Ectodermal cell (in vitro differentiated cells): ENCODE results near the gene CYP4F22.

Experiments
- H3K27ac ChIP-seq: 2 replicates; pipeline ENCODE4 v1.7.0; 2013; ENCODE audit warnings: mild to moderate bottlenecking, low read depth, low read length; ENCODE audit not compliant: insufficient read depth, poor library complexity, severe bottlenecking
- H3K27me3 ChIP-seq: 2 replicates; pipeline ENCODE4 v1.7.0; 2013; ENCODE audit warnings: mild to moderate bottlenecking, low read length; ENCODE audit not compliant: insufficient read depth, control insufficient read depth, poor library complexity, severe bottlenecking
- H3K36me3 ChIP-seq: one replicate; pipeline ENCODE4 v1.7.0; 2013; ENCODE audit warnings: low read length; ENCODE audit not compliant: control insufficient read depth, insufficient read depth
- H3K4me1 ChIP-seq: one replicate; pipeline ENCODE4 v1.7.0; 2013; ENCODE audit warnings: low read length; ENCODE audit not compliant: control insufficient read depth, insufficient read depth
- H3K4me3 ChIP-seq: 2 replicates; pipeline ENCODE4 v1.7.0; 2013; ENCODE audit warnings: low read depth, low read length, control low read depth; ENCODE audit not compliant: insufficient read depth
- H3K9me3 ChIP-seq: 2 replicates; pipeline ENCODE4 v1.7.0; 2013; ENCODE audit warnings: mild to moderate bottlenecking, low read length, moderate library complexity; ENCODE audit not compliant: control insufficient read depth
- WGBS, 2 experiments: methylation state at CpG; one replicate each; pipeline ENCODE4 v1.1.7; 2013; ENCODE audit warnings: missing lambda C conversion rate in 2 of 2; 5-methylcytosine and 5-hydroxymethylcytosine counted together

The CYP4F22 gene

DNA sequence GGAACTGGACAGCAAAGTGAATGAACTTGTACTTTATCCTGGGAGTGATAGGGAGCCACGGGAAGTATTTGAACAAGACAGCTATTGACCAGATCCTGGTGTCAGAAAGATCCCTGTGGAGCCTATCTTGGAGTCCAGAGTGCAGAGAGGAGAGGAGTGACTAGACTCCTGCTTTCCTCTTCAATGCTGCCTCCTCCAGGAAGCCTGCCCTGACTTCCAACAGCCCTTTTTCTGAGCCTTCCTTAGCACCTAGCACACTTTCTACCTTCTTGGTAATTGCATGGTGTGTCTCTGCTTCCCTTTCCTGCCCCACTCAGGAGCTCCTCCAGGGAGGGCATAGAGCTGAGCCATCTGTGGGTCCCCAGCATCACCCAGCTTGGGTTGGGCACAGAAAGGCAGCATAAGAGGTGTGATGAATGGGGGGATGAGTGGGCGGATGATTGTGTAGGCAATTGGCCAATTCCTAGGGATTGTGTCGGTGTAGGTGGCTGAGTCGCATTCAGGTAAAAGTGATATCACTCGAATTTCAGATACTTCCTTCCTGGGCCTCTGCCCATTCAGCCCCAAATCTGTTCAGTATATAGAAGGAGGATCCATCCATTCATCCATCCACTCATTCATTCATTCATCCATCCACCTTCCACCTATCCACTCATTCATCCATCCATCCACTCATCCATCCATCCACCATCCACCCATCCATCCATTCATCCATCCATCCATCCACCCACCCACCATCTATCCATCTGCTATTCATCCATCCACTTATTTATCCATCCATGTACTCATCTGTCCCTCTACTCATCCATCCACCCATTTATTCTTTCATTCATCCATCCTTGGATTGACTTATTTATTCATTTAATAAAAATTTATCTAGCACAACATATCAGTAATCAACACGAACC, 26.9 kb downstream of the CYP4F22 start:
- H3K4me3 ChIP-seq = no peak overlapping the region
- peaks cover 2% of the 10 kb centered on the region for H3K9me3 ChIP-seq
- H3K27me3 ChIP-seq = no peaks in the 10 kb centered on the region
- no peak overlapping the region for H3K27ac ChIP-seq
- H3K4me1 ChIP-seq = no peaks in the 10 kb centered on the region
- WGBS, 2 experiments = 59% methylated on average over 6 of the region's 6 CpGs
- H3K36me3 ChIP-seq = no peaks in the 10 kb centered on the region

DNA sequence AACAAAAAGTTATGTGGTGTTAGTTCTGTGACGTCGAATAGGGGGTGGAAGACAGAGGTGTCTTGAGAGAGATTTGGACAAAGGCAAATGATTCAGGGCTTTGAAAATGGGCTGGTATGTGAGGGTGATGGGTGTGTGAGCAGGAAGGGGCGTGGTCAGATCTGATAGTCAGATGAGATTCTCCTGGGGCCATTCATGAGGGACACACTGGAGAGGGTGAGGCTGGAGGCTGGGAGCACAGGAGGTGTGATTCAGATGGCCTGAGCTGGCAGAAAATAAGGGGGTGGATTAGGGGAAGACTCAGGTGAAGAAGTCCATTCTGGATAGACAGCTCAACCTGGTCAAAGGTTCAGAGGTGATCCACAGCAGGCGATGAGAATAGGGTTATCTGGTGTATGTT, 28.0 kb downstream of the CYP4F22 start:
- H3K27ac ChIP-seq = no peak overlapping the region
- peaks cover 2% of the 10 kb centered on the region for H3K9me3 ChIP-seq
- WGBS, 2 experiments = 72 to 73% methylated on average over 4 of the region's 4 CpGs
- no peaks in the 10 kb centered on the region for H3K36me3 ChIP-seq
- no peaks in the 10 kb centered on the region for H3K4me1 ChIP-seq
- H3K27me3 ChIP-seq = no peaks in the 10 kb centered on the region
- H3K4me3 ChIP-seq = no peak overlapping the region

- H3K27ac ChIP-seq = no peak overlapping the region
- H3K36me3 ChIP-seq = no peaks in the 10 kb centered on the region
- peaks cover 2% of the 10 kb centered on the region for H3K9me3 ChIP-seq
- no peaks in the 10 kb centered on the region for H3K4me1 ChIP-seq
- H3K27me3 ChIP-seq = no peaks in the 10 kb centered on the region
- 60 to 65% methylated on average over 1 of the region's 1 CpG for WGBS, 2 experiments
- H3K4me3 ChIP-seq = no peak overlapping the region
These were observed 30.4 kb downstream of the CYP4F22 start for GRCh38 chr19:15538774-15539173.

DNA sequence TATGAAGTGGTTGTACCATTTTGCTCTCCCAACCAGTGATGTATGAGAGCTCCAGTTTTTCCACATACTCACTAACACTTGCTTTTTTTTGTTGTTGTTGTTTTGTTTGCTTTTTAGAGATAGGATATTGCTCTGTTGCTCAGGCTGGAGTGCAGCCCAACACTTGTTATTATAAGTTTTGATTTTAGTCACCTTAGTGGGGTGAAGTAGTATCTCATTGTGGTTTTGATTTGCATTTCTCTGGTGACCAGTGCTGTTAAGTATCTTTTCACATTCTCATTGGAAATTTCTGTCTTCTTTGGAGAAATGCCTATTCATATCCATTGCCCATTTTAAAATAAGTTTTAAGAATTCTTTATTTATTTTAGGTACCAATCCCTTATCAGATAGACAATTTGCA, 31.3 kb downstream of the CYP4F22 start:
- H3K9me3 ChIP-seq = peaks cover 2% of the 10 kb centered on the region
- no peak overlapping the region for H3K27ac ChIP-seq
- no peaks in the 10 kb centered on the region for H3K36me3 ChIP-seq
- H3K4me3 ChIP-seq = no peak overlapping the region
- no peaks in the 10 kb centered on the region for H3K27me3 ChIP-seq
- H3K4me1 ChIP-seq = no peaks in the 10 kb centered on the region

DNA sequence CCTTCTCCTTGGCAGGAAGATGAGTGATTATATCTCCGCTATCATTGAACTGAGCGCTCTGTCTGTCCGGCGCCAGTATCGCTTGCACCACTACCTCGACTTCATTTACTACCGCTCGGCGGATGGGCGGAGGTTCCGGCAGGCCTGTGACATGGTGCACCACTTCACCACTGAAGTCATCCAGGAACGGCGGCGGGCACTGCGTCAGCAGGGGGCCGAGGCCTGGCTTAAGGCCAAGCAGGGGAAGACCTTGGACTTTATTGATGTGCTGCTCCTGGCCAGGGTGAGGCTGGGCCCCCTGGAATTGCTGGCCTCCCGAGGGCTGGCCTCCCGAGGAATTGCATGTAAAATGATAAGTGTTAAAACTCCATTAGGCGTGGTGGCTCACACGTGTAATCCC, 32.1 kb downstream of the CYP4F22 start:
- Histone ChIP-seq H3K4me3 (no peak overlapping the region), H3K36me3 (no peaks in the 10 kb centered on the region), H3K4me1 (no peaks in the 10 kb centered on the region), H3K27ac (no peak overlapping the region), H3K27me3 (no peaks in the 10 kb centered on the region), H3K9me3 (peaks cover 2% of the 10 kb centered on the region)
- WGBS, 2 experiments = 79 to 82% methylated on average over 20 of the region's 20 CpGs

GRCh38 chr19:15544283-15544682, 36.0 kb downstream of the CYP4F22 start:
- H3K27me3 ChIP-seq = no peaks in the 10 kb centered on the region
- no peak overlapping the region for H3K4me3 ChIP-seq
- no peak overlapping the region for H3K27ac ChIP-seq
- no peaks in the 10 kb centered on the region for H3K4me1 ChIP-seq
- H3K36me3 ChIP-seq = no peaks in the 10 kb centered on the region
- peaks cover 5% of the 10 kb centered on the region for H3K9me3 ChIP-seq

DNA sequence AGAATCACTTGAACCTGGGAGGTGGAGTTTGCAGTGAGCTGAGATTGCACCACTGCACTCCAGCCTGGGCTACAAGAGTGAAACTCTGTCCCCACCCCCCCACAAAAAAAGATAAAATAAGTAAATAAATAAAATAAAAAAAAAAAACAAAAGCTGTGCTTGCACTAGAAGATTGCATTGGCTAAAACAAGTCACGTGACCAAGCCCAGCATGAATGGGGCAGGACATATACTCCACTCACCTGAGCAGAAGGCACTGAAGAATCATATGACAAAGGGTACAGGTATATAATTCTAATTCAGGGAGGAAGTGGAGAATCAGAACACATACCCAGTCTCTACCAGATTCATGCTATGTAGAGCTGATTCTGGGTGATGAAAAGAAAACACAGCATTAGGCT, 36.6 kb downstream of the CYP4F22 start:
- Histone ChIP-seq H3K27ac (no peak overlapping the region), H3K9me3 (peaks cover 4% of the 10 kb centered on the region), H3K36me3 (no peaks in the 10 kb centered on the region), H3K4me3 (no peak overlapping the region), H3K4me1 (no peaks in the 10 kb centered on the region), H3K27me3 (no peaks in the 10 kb centered on the region)
- WGBS, 2 experiments = 82 to 100% methylated on average over 1 of the region's 1 CpG

DNA sequence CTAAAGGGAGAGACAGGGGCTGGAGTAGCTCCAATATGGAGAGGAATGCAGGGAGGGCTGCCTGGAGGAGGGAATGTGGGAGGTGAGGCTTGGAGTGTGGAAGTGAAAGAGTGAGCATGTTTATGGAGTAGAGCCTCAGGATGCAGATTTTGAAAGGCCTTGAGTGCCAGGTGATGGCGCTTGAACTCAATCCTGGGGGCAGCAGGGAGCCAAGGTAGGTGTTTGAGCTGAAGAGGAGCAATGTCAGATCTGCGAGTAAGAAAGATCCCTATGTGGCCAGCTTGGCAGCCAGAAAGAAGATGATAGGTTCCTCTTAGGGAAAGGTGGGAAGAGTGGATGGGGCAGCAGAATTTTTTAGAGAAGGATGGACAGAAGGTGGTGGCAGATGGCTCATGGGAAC, 40.3 kb downstream of the CYP4F22 start:
- Histone ChIP-seq H3K27me3 (no peaks in the 10 kb centered on the region), H3K9me3 (peaks cover 4% of the 10 kb centered on the region), H3K27ac (no peak overlapping the region), H3K36me3 (no peaks in the 10 kb centered on the region), H3K4me1 (no peaks in the 10 kb centered on the region), H3K4me3 (no peak overlapping the region)
- 55 to 58% methylated on average over 2 of the region's 2 CpGs for WGBS, 2 experiments

DNA sequence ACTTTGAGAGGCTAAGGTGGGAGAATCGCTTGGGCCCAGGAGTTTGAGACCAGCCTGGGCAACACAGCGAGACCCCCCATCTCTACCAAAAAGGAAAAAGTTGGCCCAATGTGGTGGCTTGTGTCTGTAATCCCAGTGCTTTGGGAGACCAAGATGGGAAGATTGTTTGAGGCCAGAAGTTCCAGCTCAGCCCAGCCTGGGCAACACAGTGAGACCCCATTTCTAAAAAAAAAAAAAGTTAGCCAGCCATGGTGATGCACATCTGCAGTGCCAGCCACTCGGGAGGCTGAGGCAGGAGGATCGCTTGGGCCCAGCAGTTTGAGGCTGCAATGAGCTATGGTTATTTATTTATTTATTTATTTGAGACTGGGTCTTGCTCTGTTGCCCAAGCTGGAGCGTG, 41.3 kb downstream of the CYP4F22 start:
- Histone ChIP-seq H3K27me3 (no peaks in the 10 kb centered on the region), H3K4me3 (no peak overlapping the region), H3K27ac (no peak overlapping the region), H3K9me3 (peaks cover 4% of the 10 kb centered on the region), H3K36me3 (no peaks in the 10 kb centered on the region), H3K4me1 (no peaks in the 10 kb centered on the region)
- WGBS, 2 experiments = 71 to 80% methylated on average over 5 of the region's 5 CpGs

DNA sequence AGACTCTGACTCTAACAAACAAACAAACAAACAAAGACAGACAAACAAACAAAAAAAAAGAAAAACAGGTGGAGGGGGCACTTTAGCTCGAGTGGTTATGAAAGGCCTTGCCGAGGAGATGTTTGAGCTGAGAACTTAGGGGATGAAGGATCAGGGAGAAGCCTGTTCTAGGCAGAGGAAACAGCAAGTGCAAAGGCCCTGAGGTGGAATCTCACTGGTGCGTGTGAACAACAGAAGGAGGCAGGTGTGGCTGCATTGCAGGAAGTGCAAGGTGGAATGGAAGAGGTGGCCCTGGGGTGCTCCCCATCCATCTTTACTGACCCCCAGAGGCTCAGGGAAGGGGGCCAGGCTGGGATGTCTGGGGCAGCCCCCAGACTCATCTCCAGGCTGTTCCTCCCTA, 41.9 kb downstream of the CYP4F22 start:
- WGBS, 2 experiments = 77 to 80% methylated on average over 3 of the region's 3 CpGs
- H3K27me3 ChIP-seq = no peaks in the 10 kb centered on the region
- no peaks in the 10 kb centered on the region for H3K4me1 ChIP-seq
- H3K9me3 ChIP-seq = peaks cover 4% of the 10 kb centered on the region
- H3K36me3 ChIP-seq = no peaks in the 10 kb centered on the region
- no peak overlapping the region for H3K27ac ChIP-seq
- H3K4me3 ChIP-seq = no peak overlapping the region
